ENCODE data around the gene HS2ST1. TPM values are rescaled to one million over a fixed set of nuclear protein-coding genes. Genes with fewer than 3 reads are reported as not detected.

Gene HS2ST1
- total and polyA plus RNA-seq, 2 experiments from 2014 or later, result 10.1 to 15.2 TPM

DNA sequence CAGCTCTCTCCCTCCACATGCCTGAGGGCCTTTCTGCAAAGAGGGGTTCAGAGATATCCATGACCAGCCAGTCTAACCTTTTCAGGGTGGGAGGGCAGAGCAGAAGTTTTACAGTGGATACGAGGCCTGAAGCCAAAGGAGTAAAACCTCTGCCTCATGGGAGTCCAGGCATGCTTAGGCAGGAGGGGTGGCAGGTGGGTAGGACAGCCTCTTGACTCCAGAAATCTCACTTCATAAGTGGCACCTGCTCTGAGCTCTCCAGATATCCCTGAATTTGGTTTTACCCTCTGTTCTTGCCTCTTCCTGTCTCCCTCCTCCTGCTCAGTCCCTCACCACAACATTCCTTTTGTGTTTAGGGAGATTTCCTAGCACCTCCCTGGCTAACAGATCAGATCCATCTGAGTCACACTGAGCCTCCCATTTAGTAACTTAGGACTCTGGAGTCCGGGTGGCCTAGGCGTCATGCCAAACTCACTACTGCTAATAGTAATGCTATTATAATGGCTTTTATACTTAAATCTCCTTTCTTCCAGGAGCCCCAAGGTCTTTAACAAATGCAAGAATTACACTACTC lies 201.0 kb downstream of the HS2ST1 start:
- Histone ChIP-seq H3K9me2 (ENCODE audit: insufficient read depth) (no peaks in the 10 kb centered on the region), H3K27ac (no peak overlapping the region), H4K20me1 (ENCODE audit: insufficient read depth) (no peaks in the 10 kb centered on the region), H3K9ac (no peak overlapping the region), H3K4me3 (no peak overlapping the region), H3K4me2 (ENCODE audit: unreplicated experiment) (peak overlapping the region; percentile 12), H3K79me2 (ENCODE audit: insufficient read depth) (no peaks in the 10 kb centered on the region), H2AFZ (no peak overlapping the region), H3K36me3 (ENCODE audit: low read depth) (no peaks in the 10 kb centered on the region), H3K27me3 (replicated peaks; ENCODE audit: insufficient read depth) (no peaks in the 10 kb centered on the region), H3K4me1 (ENCODE audit: insufficient read depth) (peaks cover 30% of the 10 kb centered on the region), H3F3A (ENCODE audit: insufficient read depth) (peaks cover 9% of the 10 kb centered on the region; the same call in 1 of the 2 replicates), H3K9me3 (ENCODE audit: low read depth) (no peaks in the 10 kb centered on the region)
- TF ChIP-seq EZH2phosphoT487 (IDR thresholded peaks at IDR 0.05; ENCODE audit: insufficient read depth, low read depth) (no peak), EZH2 (IDR thresholded peaks at IDR 0.05; ENCODE audit: insufficient read depth, poor library complexity, severe bottlenecking) (no peak)
- in situ Hi-C loops (cut with MboI), result no loop called here
- DNase-seq, result peak; percentile 83
- 55 to 61% methylated on average over 3 of the region's 3 CpGs for WGBS, 2 experiments (ENCODE audit: low coverage in 1 of 2, low lambda C conversion rate in 2 of 2, missing lambda C conversion rate in 2 of 2)

DNA sequence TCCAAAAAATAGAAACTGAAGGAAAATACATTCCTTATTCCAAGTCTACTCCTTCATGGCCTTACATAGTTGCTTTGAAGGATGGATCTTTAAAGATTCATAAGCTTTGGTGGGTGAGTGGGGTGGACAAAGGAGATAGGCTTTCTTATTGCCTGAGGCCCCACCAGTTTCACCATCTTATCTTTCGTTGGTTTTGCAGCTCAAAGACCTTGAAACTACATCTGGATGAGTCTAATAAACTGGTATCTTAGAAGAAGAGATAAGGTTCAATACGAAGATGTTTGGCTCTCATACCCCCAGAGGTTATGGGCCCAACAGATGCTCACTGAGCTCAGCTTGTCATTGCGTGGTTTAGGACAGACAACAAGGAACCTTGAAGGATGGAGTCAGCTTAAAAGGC lies 201.5 kb downstream of the HS2ST1 start:
- Histone ChIP-seq H2AFZ (no peak overlapping the region), H3K4me1 (ENCODE audit: insufficient read depth) (peaks cover 30% of the 10 kb centered on the region), H3K79me2 (ENCODE audit: insufficient read depth) (no peaks in the 10 kb centered on the region), H3K4me3 (no peak overlapping the region), H3K36me3 (ENCODE audit: low read depth) (no peaks in the 10 kb centered on the region), H4K20me1 (ENCODE audit: insufficient read depth) (no peaks in the 10 kb centered on the region), H3K27me3 (replicated peaks; ENCODE audit: insufficient read depth) (no peaks in the 10 kb centered on the region), H3K4me2 (ENCODE audit: unreplicated experiment) (peak overlapping the region; percentile 12), H3K9ac (no peak overlapping the region), H3K9me2 (ENCODE audit: insufficient read depth) (no peaks in the 10 kb centered on the region), H3F3A (ENCODE audit: insufficient read depth) (peaks cover 9% of the 10 kb centered on the region; the same call in 1 of the 2 replicates), H3K27ac (no peak overlapping the region), H3K9me3 (ENCODE audit: low read depth) (no peaks in the 10 kb centered on the region)
- 96 to 97% methylated on average over 3 of the region's 3 CpGs for WGBS, 2 experiments (ENCODE audit: low coverage in 1 of 2, low lambda C conversion rate in 2 of 2, missing lambda C conversion rate in 2 of 2)
- TF ChIP-seq EZH2 (IDR thresholded peaks at IDR 0.05; ENCODE audit: insufficient read depth, poor library complexity, severe bottlenecking), result no peak
- TF ChIP-seq EZH2phosphoT487 (IDR thresholded peaks at IDR 0.05; ENCODE audit: insufficient read depth, low read depth), result no peak
- in situ Hi-C loops (cut with MboI), result no loop called here
- DNase-seq, result no peak

DNA sequence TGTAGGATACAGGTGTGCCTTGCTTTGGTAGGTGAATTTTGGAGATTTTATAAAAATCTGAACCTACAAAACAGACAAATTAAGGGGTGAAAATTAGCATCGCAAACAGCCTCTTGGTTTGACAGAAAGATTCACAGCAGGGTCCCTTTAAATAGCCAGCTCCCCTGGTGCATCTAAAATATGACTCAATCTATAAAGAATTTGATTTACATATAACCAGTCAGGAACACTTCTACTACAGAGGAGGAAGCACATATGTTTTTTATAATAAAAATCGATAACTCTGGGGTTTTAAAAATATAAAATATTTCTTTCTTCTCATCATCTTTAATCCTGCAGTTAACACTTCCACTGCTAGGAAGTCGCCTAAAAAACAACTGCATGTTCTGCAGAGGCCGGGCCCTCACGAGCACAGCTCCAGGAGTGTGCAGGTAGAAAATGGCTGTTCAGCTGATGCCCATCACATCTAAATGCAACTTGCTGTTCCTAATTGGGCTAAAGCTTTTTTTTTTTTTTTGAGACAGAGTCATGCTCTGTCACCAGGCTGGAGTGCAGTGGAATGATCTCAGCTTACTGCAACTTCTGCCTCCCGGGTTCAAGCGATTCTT lies 203.4 kb downstream of the HS2ST1 start:
- no peak overlapping the region for H3K4me2 ChIP-seq (ENCODE audit: unreplicated experiment)
- H3K4me3 ChIP-seq, result no peak overlapping the region
- in situ Hi-C loops (cut with MboI), result no loop called here
- H3F3A ChIP-seq (ENCODE audit: insufficient read depth), result peaks cover 9% of the 10 kb centered on the region; the same call in 1 of the 2 replicates
- peaks cover 29% of the 10 kb centered on the region for H3K4me1 ChIP-seq (ENCODE audit: insufficient read depth)
- no peak overlapping the region for H3K9ac ChIP-seq
- H2AFZ ChIP-seq, result no peak overlapping the region
- no peak overlapping the region for H3K27ac ChIP-seq
- no peaks in the 10 kb centered on the region for H3K27me3 ChIP-seq (replicated peaks; ENCODE audit: insufficient read depth)
- no peaks in the 10 kb centered on the region for H3K79me2 ChIP-seq (ENCODE audit: insufficient read depth)
- DNase-seq, result no peak
- H3K9me2 ChIP-seq (ENCODE audit: insufficient read depth), result no peaks in the 10 kb centered on the region
- TF ChIP-seq EZH2 (IDR thresholded peaks at IDR 0.05; ENCODE audit: insufficient read depth, poor library complexity, severe bottlenecking), result no peak
- no peak for TF ChIP-seq EZH2phosphoT487 (IDR thresholded peaks at IDR 0.05; ENCODE audit: insufficient read depth, low read depth)
- H3K9me3 ChIP-seq (ENCODE audit: low read depth), result no peaks in the 10 kb centered on the region
- H3K36me3 ChIP-seq (ENCODE audit: low read depth), result no peaks in the 10 kb centered on the region
- no peaks in the 10 kb centered on the region for H4K20me1 ChIP-seq (ENCODE audit: insufficient read depth)
- WGBS, 2 experiments (ENCODE audit: low coverage in 1 of 2, low lambda C conversion rate in 2 of 2, missing lambda C conversion rate in 2 of 2), result 61 to 62% methylated on average over 7 of the region's 7 CpGs

DNA sequence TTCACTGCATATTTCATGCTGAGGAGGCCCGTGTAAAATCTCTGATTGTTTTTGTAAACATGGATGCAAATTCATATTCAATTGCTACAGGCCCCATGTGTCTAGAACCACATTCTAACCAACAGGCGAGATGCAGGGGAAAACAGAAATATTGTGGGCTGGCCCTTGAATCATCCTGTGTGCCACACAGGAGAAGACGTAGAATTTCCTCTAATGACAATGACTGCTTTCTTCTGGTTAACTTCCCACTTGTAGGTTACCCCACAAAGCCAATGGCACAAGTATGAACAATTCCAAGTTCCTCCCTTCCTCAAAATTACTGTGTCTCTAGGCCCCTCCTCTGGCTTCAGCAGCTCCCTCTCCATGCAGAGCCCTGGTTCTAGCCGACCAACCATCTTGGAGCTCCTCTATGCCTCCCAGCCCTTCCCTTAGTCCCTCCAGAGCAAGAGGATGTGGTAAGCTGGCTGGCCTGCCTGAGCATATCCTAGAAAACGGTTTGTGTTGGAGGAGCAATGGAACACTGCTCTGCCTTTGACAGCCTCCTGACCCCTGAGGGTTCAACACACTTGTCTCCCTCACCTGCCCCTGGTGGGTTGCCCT lies 205.2 kb downstream of the HS2ST1 start:
- Histone ChIP-seq H4K20me1 (ENCODE audit: insufficient read depth) (no peaks in the 10 kb centered on the region), H3K4me1 (ENCODE audit: insufficient read depth) (peaks cover 19% of the 10 kb centered on the region), H3K9me2 (ENCODE audit: insufficient read depth) (no peaks in the 10 kb centered on the region), H3K79me2 (ENCODE audit: insufficient read depth) (no peaks in the 10 kb centered on the region), H3K9ac (no peak overlapping the region), H2AFZ (no peak overlapping the region), H3K36me3 (ENCODE audit: low read depth) (no peaks in the 10 kb centered on the region), H3K4me3 (no peak overlapping the region), H3K9me3 (ENCODE audit: low read depth) (no peaks in the 10 kb centered on the region), H3K4me2 (ENCODE audit: unreplicated experiment) (no peak overlapping the region), H3K27ac (no peak overlapping the region), H3K27me3 (replicated peaks; ENCODE audit: insufficient read depth) (no peaks in the 10 kb centered on the region), H3F3A (ENCODE audit: insufficient read depth) (peaks cover 9% of the 10 kb centered on the region; the same call in 1 of the 2 replicates)
- DNase-seq, result no peak
- in situ Hi-C loops (cut with MboI), result no loop called here
- TF ChIP-seq EZH2 (IDR thresholded peaks at IDR 0.05; ENCODE audit: insufficient read depth, poor library complexity, severe bottlenecking) (no peak), EZH2phosphoT487 (IDR thresholded peaks at IDR 0.05; ENCODE audit: insufficient read depth, low read depth) (no peak)
- WGBS, 2 experiments (ENCODE audit: low coverage in 1 of 2, low lambda C conversion rate in 2 of 2, missing lambda C conversion rate in 2 of 2), result 93 to 98% methylated on average over 5 of the region's 5 CpGs

All from GM23248 (cell line).